Measurements from ENCODE around the gene CYGB. TPM values are rescaled to one million over a fixed set of nuclear protein-coding genes. Genes with fewer than 3 reads are reported as not detected.
A peak's percentile ranks its signal among the peaks of the same experiment; 100 is the strongest.
"Not testable (repeated sequence)": the region's sequence is repeated elsewhere in the genome, so short reads cannot be mapped to it uniquely, and the experiment has no call there.

CYGB gene
- total and polyA plus RNA-seq, 10 of the 15 experiments (the other 5 are each of a cell fraction or from before 2014, with no cell fraction given), result 0.34 TPM; not detected in 9

DNA sequence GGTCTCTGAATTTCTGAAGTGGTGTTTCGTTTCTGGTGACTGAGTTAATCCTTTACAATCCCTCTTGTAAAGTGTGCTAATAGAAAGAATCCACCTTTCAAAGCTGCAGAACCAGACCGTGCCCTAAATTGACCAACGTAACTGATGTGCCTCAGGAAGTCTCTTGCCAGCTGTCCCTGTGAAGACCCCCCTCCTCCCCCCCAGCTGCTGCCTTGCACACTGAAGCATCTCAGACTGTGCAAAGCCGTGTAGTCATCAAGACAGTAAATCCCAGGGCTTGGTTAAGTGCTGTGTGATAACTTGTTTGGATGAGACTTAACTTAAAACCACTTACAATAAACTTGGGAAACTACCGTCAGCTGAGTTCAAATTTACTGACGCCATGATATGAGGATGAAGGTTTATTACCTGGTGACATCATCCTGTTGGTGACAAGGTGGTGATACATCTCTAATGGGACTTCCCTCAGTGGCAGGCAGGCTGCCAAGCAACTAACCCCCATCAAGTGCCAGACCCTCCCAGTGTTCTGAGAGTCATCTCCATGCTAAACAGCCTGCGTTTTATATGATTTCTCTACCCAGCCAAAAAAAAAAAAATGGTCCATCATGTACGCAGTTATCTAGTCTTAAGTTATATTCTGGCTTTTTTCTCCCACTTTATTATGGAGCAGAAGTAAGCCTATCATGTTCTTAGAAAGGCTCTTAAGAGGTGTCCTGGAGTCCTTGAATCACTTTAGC lies 27.6 kb upstream of the CYGB start:
- DNase-seq (ENCODE audit: low read depth, low spot score); CTCF ChIA-PET; H3K4me3 ChIP-seq; H3K27ac ChIP-seq (ENCODE audit: control insufficient read depth, insufficient read depth); RAD21 ChIA-PET (ENCODE audit: unreplicated experiment); in situ Hi-C loops (cut with MboI); FAIRE-seq; POLR2A ChIA-PET; BruUV-seq (replicated peaks); H3K4me2 ChIP-seq (ENCODE audit: control insufficient read depth, insufficient read depth); H2AFZ ChIP-seq (ENCODE audit: control insufficient read depth, low read depth, low read length); H4K20me1 ChIP-seq (ENCODE audit: control insufficient read depth, insufficient read depth); H3K27me3 ChIP-seq (replicated peaks in 1 of 2; ENCODE audit: control insufficient read depth in 2 of 2, insufficient read depth in 2 of 2, low read length in 1 of 2); H3K9ac ChIP-seq (ENCODE audit: control insufficient read depth, insufficient read depth, low read length); H3K9me3 ChIP-seq (replicated peaks; ENCODE audit: control insufficient read depth, insufficient read depth, low read length): not testable (repeated sequence)
- 90% methylated on average over 8 of the region's 8 CpGs for WGBS (ENCODE audit: insufficient coverage, insufficient replicate concordance, low lambda C conversion rate, missing lambda C conversion rate)
- peak; percentile 58; the same call in 1 of the 2 replicates for TF ChIP-seq ATF7 (IDR thresholded peaks at IDR 0.05; ENCODE audit: low read depth)
- 0 out of 2 replicates have a peak, but pooled peaks have one; percentile 14 for TF ChIP-seq PML (IDR thresholded peaks at IDR 0.05; ENCODE audit: low read length)
- TF ChIP-seq CREB1 (IDR thresholded peaks at IDR 0.05; ENCODE audit: low read depth), result peak; percentile 68; the same call in 1 of the 2 replicates
- TF ChIP-seq, protein P1, sequence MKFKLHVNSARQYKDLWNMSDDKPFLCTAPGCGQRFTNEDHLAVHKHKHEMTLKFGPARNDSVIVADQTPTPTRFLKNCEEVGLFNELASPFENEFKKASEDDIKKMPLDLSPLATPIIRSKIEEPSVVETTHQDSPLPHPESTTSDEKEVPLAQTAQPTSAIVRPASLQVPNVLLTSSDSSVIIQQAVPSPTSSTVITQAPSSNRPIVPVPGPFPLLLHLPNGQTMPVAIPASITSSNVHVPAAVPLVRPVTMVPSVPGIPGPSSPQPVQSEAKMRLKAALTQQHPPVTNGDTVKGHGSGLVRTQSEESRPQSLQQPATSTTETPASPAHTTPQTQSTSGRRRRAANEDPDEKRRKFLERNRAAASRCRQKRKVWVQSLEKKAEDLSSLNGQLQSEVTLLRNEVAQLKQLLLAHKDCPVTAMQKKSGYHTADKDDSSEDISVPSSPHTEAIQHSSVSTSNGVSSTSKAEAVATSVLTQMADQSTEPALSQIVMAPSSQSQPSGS (IDR thresholded peaks at IDR 0.05; ENCODE audit: low read length), result peak; percentile 32; the same call in 1 of the 2 replicates
- peak; percentile 33; the same call in 1 of the 2 replicates for TF ChIP-seq CREM (IDR thresholded peaks at IDR 0.05; ENCODE audit: low read depth)
- TF ChIP-seq POLR2A (IDR thresholded peaks at IDR 0.05; ENCODE audit: low read depth, low read length), result 0 out of 2 replicates have a peak, but pooled peaks have one; percentile 41
- intact Hi-C loops (cut with micrococcal nuclease; ENCODE audit: unreplicated experiment), result loop anchor here (10.0 kb wide), 1 partner anchor 130 kb away; no protein-coding TSS in a partner anchor
- Histone ChIP-seq H3K36me3 (ENCODE audit: control insufficient read depth in 2 of 2, insufficient read depth in 2 of 2, low read length in 1 of 2) (peaks cover 7 to 23% of the 10 kb centered on the region in 2 experiments), H3K79me2 (ENCODE audit: control insufficient read depth, insufficient read depth, low read length) (peaks cover 25% of the 10 kb centered on the region), H3K4me1 (ENCODE audit: control insufficient read depth, insufficient read depth, low read length) (peaks cover 23% of the 10 kb centered on the region)
- ATAC-seq, result peak; percentile 33; the same call in 2 of the 3 replicates
- SMC1A ChIA-PET (ENCODE audit: uncharacterized antibody, unreplicated experiment), result interaction anchor here (2.8 kb wide), 1 partner anchor 59 kb away, joined by 14 read pairs; no protein-coding TSS in a partner anchor

DNA sequence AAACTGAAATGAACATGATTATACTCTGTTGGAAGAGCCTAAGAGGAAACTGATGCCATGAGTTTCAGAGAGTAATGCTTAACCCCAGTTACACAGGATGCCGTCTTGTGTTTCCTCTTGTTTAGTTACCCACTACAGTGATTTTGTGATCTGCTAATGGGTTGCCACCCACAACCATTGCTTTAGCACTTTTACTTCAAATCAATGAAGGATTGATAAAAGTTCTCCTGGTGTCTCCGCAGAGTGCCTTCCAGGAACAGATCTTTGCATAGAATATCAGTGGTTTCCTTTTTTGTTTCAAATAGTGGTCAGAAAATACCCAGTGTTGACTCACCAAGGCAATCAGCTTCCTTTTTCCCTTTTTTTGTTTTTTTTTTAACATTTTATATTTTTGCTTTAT lies 25.9 kb upstream of the CYGB start:
- Histone ChIP-seq H3K4me1 (ENCODE audit: control insufficient read depth, insufficient read depth, low read length) (peaks cover 23% of the 10 kb centered on the region), H3K36me3 (ENCODE audit: control insufficient read depth in 2 of 2, insufficient read depth in 2 of 2, low read length in 1 of 2) (peaks cover 7 to 26% of the 10 kb centered on the region in 2 experiments), H3K79me2 (ENCODE audit: control insufficient read depth, insufficient read depth, low read length) (peaks cover 43% of the 10 kb centered on the region)
- in situ Hi-C loops (cut with MboI); H4K20me1 ChIP-seq (ENCODE audit: control insufficient read depth, insufficient read depth); H3K4me2 ChIP-seq (ENCODE audit: control insufficient read depth, insufficient read depth); H3K9ac ChIP-seq (ENCODE audit: control insufficient read depth, insufficient read depth, low read length); FAIRE-seq; ATAC-seq; H3K4me3 ChIP-seq; BruUV-seq (replicated peaks); H2AFZ ChIP-seq (ENCODE audit: control insufficient read depth, low read depth, low read length); H3K9me3 ChIP-seq (replicated peaks; ENCODE audit: control insufficient read depth, insufficient read depth, low read length); RAD21 ChIA-PET (ENCODE audit: unreplicated experiment); DNase-seq (ENCODE audit: low read depth, low spot score); H3K27me3 ChIP-seq (replicated peaks in 1 of 2; ENCODE audit: control insufficient read depth in 2 of 2, insufficient read depth in 2 of 2, low read length in 1 of 2); H3K27ac ChIP-seq (ENCODE audit: control insufficient read depth, insufficient read depth): not testable (repeated sequence)
- SMC1A ChIA-PET (ENCODE audit: uncharacterized antibody, unreplicated experiment), result interaction anchor here (1.0 kb wide), 1 partner anchor 26 kb away, joined by 4 read pairs; no protein-coding TSS in a partner anchor
- POLR2A ChIA-PET, result interaction anchor here (1.7 kb wide), 1 partner anchor 17 kb away, joined by 3 read pairs; no protein-coding TSS in a partner anchor
- intact Hi-C loops (cut with micrococcal nuclease; ENCODE audit: unreplicated experiment), result loop anchor here (10.0 kb wide), 1 partner anchor 131 kb away; no protein-coding TSS in a partner anchor
- CTCF ChIA-PET, result interaction anchor here (0.6 to 0.7 kb wide), 2 partner anchors 34 to 484 kb away, joined by 3 read pairs; no protein-coding TSS in a partner anchor
- 25% methylated on average over 2 of the region's 2 CpGs for WGBS (ENCODE audit: insufficient coverage, insufficient replicate concordance, low lambda C conversion rate, missing lambda C conversion rate)
